Omental fat pad (tissue), 4 donors: ENCODE measurements around the gene FMN1. TPM values are rescaled to one million over a fixed set of nuclear protein-coding genes. Genes with fewer than 3 reads are reported as not detected.

Source experiments
- ATAC-seq: fragments of 150-250 bp; one replicate; pipeline ENCODE4 v1.9.1; 2016; ENCODE audit warnings: mild to moderate bottlenecking, moderate library complexity; ENCODE audit not compliant: low FRiP score
- DNase-seq: peaks from one replicate; pipeline ENCODE4 v3.0.0-alpha.2; 2019; ENCODE audit warnings: low spot score
- total RNA-seq, 4 donors: library from RNA; depleted of rRNA; stranded (reverse); fragments of >200 nt; gene quantifications; one replicate each; pipeline ENCODE4 v1.1.0, GENCODE V29; 2016
- TF ChIP-seq, protein P1 (sequence below), 3 donors: fragments of 450-650 bp; IDR thresholded peaks; one replicate each; pipeline ENCODE4 v1.5.1; 2016 to 2017; ENCODE audit warnings: antibody characterized with exemption in 3 of 3, mild to moderate bottlenecking in 3 of 3, moderate library complexity in 2 of 3

FMN1 gene
- total RNA-seq, 4 donors from 2014 or later = 19.9 to 35.5 (median 28.5) TPM

- DNase-seq (no peak), ATAC-seq (no peak)
- TF ChIP-seq, protein P1, sequence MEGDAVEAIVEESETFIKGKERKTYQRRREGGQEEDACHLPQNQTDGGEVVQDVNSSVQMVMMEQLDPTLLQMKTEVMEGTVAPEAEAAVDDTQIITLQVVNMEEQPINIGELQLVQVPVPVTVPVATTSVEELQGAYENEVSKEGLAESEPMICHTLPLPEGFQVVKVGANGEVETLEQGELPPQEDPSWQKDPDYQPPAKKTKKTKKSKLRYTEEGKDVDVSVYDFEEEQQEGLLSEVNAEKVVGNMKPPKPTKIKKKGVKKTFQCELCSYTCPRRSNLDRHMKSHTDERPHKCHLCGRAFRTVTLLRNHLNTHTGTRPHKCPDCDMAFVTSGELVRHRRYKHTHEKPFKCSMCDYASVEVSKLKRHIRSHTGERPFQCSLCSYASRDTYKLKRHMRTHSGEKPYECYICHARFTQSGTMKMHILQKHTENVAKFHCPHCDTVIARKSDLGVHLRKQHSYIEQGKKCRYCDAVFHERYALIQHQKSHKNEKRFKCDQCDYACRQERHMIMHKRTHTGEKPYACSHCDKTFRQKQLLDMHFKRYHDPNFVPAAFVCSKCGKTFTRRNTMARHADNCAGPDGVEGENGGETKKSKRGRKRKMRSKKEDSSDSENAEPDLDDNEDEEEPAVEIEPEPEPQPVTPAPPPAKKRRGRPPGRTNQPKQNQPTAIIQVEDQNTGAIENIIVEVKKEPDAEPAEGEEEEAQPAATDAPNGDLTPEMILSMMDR (IDR thresholded peaks at IDR 0.05) = no peak
These were observed 324.7 kb downstream of the FMN1 start for GRCh38 chr15:32869776-32870175.

- ATAC-seq (no peak), DNase-seq (no peak)
- TF ChIP-seq, protein P1 (IDR thresholded peaks at IDR 0.05) = no peak
These were observed 327.2 kb downstream of the FMN1 start for GRCh38 chr15:32867313-32867626.

DNA sequence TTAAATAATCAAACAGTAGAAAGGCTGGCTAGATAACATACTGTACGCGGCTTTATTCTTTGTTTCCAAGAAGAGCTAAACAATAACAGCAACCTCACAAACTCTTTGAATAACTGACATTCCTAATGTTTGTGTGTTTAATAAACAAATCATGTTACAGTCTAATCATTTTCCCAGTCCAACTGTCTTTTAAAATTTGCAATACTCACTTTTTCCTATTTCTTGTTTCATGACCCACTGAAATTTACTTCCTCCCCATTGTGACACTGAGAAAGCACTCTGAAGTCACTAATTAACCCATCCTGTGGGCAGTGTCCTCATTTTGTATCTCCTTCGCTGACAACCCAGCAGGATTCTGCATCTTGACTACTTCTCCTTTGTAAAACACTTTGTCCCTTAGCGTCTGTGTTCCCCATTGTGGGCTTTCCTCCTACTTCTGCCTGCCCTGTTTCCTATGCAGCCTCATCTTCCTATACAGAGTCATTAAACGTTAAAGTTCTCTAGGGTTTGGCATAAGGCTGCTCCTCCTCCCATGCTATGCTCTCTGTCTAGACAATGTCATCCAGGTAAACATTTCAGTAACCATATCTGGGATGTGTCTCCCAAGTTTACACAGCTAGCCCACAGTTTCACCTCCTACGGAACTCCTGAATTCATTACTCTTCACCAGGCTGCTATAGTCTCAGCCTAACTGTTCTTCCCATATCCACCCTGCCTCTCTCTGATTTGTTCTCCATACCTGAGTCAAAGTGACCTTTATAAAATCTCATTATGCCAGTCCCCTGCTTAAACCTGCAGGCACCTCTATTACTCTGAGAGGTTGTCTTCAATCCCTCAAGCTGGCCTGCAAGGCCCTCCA lies 327.8 kb downstream of the FMN1 start:
- TF ChIP-seq, protein P1 (IDR thresholded peaks at IDR 0.05) = no peak
- ATAC-seq = no peak
- no peak for DNase-seq

GRCh38 chr15:32864841-32865240 lies 329.7 kb downstream of the FMN1 start:
- DNase-seq (no peak), ATAC-seq (no peak)
- TF ChIP-seq, protein P1 (IDR thresholded peaks at IDR 0.05) = no peak

DNA sequence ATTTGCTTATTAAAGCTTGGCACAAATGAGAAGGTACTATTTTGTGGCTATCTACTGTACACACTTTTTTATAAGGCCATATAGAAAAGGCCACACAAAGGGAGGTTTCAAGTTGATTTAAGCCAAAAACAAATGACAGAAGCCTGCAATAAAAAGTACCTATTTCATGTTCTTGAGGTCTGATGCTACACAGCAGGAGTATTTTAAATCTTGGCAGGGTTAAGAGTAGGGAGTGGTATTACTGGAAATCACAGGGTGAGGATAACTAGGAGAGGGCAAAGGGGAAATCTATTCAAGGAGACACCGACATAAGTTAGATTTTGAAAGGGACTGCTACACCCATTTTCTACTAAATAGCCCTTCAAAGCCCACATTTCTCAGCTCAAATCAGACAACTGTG lies 330.5 kb downstream of the FMN1 start:
- no peak for ATAC-seq

DNA sequence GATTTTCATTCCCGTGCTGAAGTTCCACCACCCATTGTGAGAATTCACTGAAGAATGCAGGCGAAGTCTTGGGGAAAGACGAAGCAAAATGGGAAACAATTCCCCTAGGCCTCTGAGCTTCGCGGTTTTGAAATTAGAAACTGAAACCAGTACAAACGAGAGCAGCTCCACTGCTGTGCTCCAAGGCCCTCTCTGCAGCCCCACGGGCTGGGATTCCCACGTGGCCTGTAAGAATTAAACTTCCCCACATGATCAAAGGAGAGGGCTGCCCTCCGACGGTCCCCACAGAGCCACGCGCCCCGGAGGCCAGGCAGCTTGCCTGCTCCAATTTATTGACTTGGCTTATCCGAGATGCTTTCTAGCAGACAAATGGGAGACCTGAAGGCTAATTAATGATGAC lies 332.8 kb downstream of the FMN1 start:
- TF ChIP-seq, protein P1 (IDR thresholded peaks at IDR 0.05) = no peak
- DNase-seq (no peak), ATAC-seq (peak; percentile 55)

More for the DNA sequence above, 330.5 kb downstream of the FMN1 start:
- TF ChIP-seq, protein P1 (IDR thresholded peaks at IDR 0.05) = no peak
- DNase-seq = no peak

- ATAC-seq (no peak), DNase-seq (no peak)
- TF ChIP-seq, protein P1 (IDR thresholded peaks at IDR 0.05) = no peak
These were observed 333.3 kb downstream of the FMN1 start for GRCh38 chr15:32861174-32861573.
